ENCODE results near the gene FGFR2. TPM values are rescaled to one million over a fixed set of nuclear protein-coding genes. Genes with fewer than 3 reads are reported as not detected.

The FGFR2 gene
- polyA plus RNA-seq, 1 donor from 2014 or later = 14.8 TPM

DNA sequence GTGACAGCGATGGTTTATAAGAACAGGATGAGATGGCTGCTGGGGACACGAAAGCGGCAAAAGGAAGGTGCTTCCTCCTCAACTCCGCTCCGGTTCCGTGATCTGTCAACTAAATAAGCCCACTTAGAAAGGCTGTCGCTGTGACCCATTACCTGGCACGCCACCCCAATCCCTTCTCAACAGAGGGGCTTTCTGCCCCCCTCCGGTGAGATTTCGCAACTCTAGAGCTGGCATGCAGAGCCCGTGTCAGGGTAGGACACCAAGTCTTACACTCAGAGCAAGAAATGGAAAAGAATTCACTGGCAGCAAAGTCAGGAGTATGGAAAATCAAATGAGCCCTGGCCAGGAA lies 66.4 kb downstream of the FGFR2 start:
- H4K20me1 ChIP-seq (ENCODE audit: insufficient read depth) = no peaks in the 10 kb centered on the region

DNA sequence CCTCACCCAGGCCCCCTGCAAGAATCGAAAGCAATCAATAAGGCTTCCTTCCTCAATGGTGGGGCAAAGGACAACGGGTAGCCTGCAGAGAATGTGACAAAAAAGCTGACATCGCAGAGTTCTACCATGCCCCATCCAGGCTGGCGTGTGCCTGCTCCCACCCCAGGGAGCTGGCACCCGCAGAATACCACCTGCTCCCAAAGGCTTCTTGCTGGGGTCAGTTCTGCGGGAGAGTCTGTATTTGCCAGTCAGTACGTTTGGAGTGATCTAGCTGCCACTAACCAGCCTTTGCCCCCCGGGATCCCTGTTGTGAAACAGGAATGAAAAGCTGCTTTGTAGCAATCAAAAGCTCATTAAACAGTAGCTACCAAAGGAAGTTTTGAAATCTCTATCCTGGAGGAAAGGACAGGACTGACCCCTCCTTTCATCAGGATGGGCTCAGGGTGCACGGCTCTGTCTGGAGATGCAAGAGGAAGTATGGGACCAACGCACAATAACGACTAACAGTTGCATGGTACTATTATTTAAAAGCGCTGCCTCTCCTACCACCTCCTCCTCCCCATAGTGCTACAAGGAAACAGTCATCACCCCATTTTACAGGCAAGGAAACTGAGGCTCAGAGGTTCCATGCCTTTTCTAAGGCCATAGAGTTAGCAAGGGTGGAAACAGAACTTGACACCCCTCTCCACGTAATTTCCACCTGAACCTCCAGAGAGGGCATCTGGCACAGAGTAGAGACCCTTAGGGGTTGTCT lies 67.0 kb downstream of the FGFR2 start:
- no peaks in the 10 kb centered on the region for H3K9me3 ChIP-seq (ENCODE audit: low read length)
- H3K9ac ChIP-seq (ENCODE audit: low read length) = no peak overlapping the region
- no peak overlapping the region for H3K4me3 ChIP-seq (ENCODE audit: low read length)
- no peak overlapping the region for H2AFZ ChIP-seq (ENCODE audit: low read depth, low read length)
- no peaks in the 10 kb centered on the region for H3K79me2 ChIP-seq (replicated peaks; ENCODE audit: insufficient read depth, low read length)
- no peak for TF ChIP-seq REST (IDR thresholded peaks at IDR 0.05; ENCODE audit: borderline replicate concordance)
- no peak for TF ChIP-seq SMC3 (conservative IDR thresholded peaks at IDR 0.05; ENCODE audit: poor library complexity)
- no peak for TF ChIP-seq MXI1 (conservative IDR thresholded peaks at IDR 0.05; ENCODE audit: poor library complexity, severe bottlenecking)
- TF ChIP-seq, protein P1, sequence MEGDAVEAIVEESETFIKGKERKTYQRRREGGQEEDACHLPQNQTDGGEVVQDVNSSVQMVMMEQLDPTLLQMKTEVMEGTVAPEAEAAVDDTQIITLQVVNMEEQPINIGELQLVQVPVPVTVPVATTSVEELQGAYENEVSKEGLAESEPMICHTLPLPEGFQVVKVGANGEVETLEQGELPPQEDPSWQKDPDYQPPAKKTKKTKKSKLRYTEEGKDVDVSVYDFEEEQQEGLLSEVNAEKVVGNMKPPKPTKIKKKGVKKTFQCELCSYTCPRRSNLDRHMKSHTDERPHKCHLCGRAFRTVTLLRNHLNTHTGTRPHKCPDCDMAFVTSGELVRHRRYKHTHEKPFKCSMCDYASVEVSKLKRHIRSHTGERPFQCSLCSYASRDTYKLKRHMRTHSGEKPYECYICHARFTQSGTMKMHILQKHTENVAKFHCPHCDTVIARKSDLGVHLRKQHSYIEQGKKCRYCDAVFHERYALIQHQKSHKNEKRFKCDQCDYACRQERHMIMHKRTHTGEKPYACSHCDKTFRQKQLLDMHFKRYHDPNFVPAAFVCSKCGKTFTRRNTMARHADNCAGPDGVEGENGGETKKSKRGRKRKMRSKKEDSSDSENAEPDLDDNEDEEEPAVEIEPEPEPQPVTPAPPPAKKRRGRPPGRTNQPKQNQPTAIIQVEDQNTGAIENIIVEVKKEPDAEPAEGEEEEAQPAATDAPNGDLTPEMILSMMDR (IDR thresholded peaks at IDR 0.05; ENCODE audit: poor library complexity, severe bottlenecking) = no peak
- no peak for TF ChIP-seq TAF1 (IDR thresholded peaks at IDR 0.05; ENCODE audit: low read depth)
- TF ChIP-seq POLR2AphosphoS5 (IDR thresholded peaks at IDR 0.05) = no peak
- no peak for TF ChIP-seq RAD21 (conservative IDR thresholded peaks at IDR 0.05)
- no peak for TF ChIP-seq EP300 (conservative IDR thresholded peaks at IDR 0.05; ENCODE audit: poor library complexity, severe bottlenecking)
- no peaks in the 10 kb centered on the region for H3F3A ChIP-seq (ENCODE audit: insufficient read depth, low read length, poor library complexity, severe bottlenecking)
- no peaks in the 10 kb centered on the region for H4K20me1 ChIP-seq (ENCODE audit: insufficient read depth)
- no peak overlapping the region for H3K27ac ChIP-seq (ENCODE audit: low read length)
- H3K36me3 ChIP-seq (ENCODE audit: insufficient read depth, low read length) = no peaks in the 10 kb centered on the region
- H3K4me2 ChIP-seq (ENCODE audit: low read length) = no peak overlapping the region
- H3K9me2 ChIP-seq (ENCODE audit: insufficient read depth, low read length) = no peaks in the 10 kb centered on the region
- H3K27me3 ChIP-seq (ENCODE audit: insufficient read depth, low read depth, low read length) = no peaks in the 10 kb centered on the region

More for the DNA sequence above, 66.4 kb downstream of the FGFR2 start:
- Histone ChIP-seq H3K4me2 (ENCODE audit: low read length) (no peak overlapping the region), H3K4me3 (ENCODE audit: low read length) (no peak overlapping the region), H3K9me3 (ENCODE audit: low read length) (no peaks in the 10 kb centered on the region), H3K36me3 (ENCODE audit: insufficient read depth, low read length) (no peaks in the 10 kb centered on the region), H2AFZ (ENCODE audit: low read depth, low read length) (no peak overlapping the region), H3K9me2 (ENCODE audit: insufficient read depth, low read length) (no peaks in the 10 kb centered on the region), H3K79me2 (replicated peaks; ENCODE audit: insufficient read depth, low read length) (no peaks in the 10 kb centered on the region), H3K27me3 (ENCODE audit: insufficient read depth, low read depth, low read length) (no peaks in the 10 kb centered on the region), H3K27ac (ENCODE audit: low read length) (no peak overlapping the region), H3K9ac (ENCODE audit: low read length) (no peak overlapping the region), H3F3A (ENCODE audit: insufficient read depth, low read length, poor library complexity, severe bottlenecking) (no peaks in the 10 kb centered on the region)
- TF ChIP-seq, protein P1 (IDR thresholded peaks at IDR 0.05; ENCODE audit: poor library complexity, severe bottlenecking) = no peak
